ENCODE measurements around the gene FHOD1.

- TF ChIP-seq TSHZ1 (tag by site-specific recombination; IDR thresholded peaks at IDR 0.05; ENCODE audit: borderline replicate concordance) (no peak), ZNF302 (tag by site-specific recombination; IDR thresholded peaks at IDR 0.05; ENCODE audit: low read depth) (no peak), ZXDB (tag by site-specific recombination; IDR thresholded peaks at IDR 0.05) (no peak)
- TF ChIP-seq, protein P1, sequence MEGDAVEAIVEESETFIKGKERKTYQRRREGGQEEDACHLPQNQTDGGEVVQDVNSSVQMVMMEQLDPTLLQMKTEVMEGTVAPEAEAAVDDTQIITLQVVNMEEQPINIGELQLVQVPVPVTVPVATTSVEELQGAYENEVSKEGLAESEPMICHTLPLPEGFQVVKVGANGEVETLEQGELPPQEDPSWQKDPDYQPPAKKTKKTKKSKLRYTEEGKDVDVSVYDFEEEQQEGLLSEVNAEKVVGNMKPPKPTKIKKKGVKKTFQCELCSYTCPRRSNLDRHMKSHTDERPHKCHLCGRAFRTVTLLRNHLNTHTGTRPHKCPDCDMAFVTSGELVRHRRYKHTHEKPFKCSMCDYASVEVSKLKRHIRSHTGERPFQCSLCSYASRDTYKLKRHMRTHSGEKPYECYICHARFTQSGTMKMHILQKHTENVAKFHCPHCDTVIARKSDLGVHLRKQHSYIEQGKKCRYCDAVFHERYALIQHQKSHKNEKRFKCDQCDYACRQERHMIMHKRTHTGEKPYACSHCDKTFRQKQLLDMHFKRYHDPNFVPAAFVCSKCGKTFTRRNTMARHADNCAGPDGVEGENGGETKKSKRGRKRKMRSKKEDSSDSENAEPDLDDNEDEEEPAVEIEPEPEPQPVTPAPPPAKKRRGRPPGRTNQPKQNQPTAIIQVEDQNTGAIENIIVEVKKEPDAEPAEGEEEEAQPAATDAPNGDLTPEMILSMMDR (tag by site-specific recombination; IDR thresholded peaks at IDR 0.05): no peak
These were observed 45.6 kb downstream of the FHOD1 start for GRCh38 chr16:67201411-67202345.

Measured in HEK293 (cell line).